Astrocyte (in vitro differentiated cells and primary cell): ENCODE data around the gene PCSK5.

Experiments
- CTCF ChIP-seq: IDR thresholded peaks from 2 replicates; pipeline ENCODE4 v1.5.1; 2011; ENCODE audit warnings: low read depth, mild to moderate bottlenecking, inconsistent platforms, low read length, moderate library complexity; ENCODE audit not compliant: insufficient read depth
- EZH2 ChIP-seq: IDR thresholded peaks from 2 replicates; pipeline ENCODE4 v1.6.1; 2012; ENCODE audit warnings: mild to moderate bottlenecking, low read length, inconsistent platforms; ENCODE audit not compliant: insufficient read depth

- no peak for TF ChIP-seq CTCF
- no peak for TF ChIP-seq EZH2
These were observed 504.4 kb downstream of the PCSK5 start for GRCh38 chr9:76394960-76395252.
